Ovary (tissue), 3 donors: ENCODE results near the gene ZNF654.

Experiments used
- CTCF ChIP-seq, 3 donors: fragments of 450-650 bp in 2 of 3; fragments of 200-600 bp in 1 of 3; IDR thresholded peaks; one replicate each; pipeline versions ENCODE4 v1.5.1 to v1.8.0; 2016 to 2022; ENCODE audit warnings: antibody characterized with exemption in 3 of 3, mild to moderate bottlenecking in 1 of 3
- EP300 ChIP-seq: sonication (generic); formaldehyde crosslinking; IDR thresholded peaks from one replicate; pipeline ENCODE4 v1.6.1; 2017; ENCODE audit warnings: antibody characterized with exemption
- donor health status: DM: no; HTN: no; CAD: no.

- TF ChIP-seq CTCF (IDR thresholded peaks at IDR 0.05) (no peak), EP300 (no peak)
Observed at GRCh38 chr3:88033808-88034207, 25.2 kb upstream of the ZNF654 start.
